ENCODE data around the gene CHST8. TPM values are rescaled to one million over a fixed set of nuclear protein-coding genes. Genes with fewer than 3 reads are reported as not detected.

CHST8 gene
- total and polyA plus RNA-seq, 2 of the 13 experiments (the other 11 are each of a cell fraction or from before 2014, with no cell fraction given) = not detected

GRCh38 chr19:33785795-33786194, 164.0 kb downstream of the CHST8 start:
- no peak overlapping the region for H2AFZ ChIP-seq (ENCODE audit: low read length)
- CTCF ChIA-PET (ENCODE audit: low intra/inter-chr PET ratio, low total read pairs) = no interaction called here
- POLR2A ChIA-PET = no interaction called here
- H3K9ac ChIP-seq (ENCODE audit: insufficient read depth, low read depth, low read length) = no peak overlapping the region
- H3K4me2 ChIP-seq (ENCODE audit: low read depth, low read length) = no peak overlapping the region
- BruUV-seq (replicated peaks) = no TSS peak
- intact Hi-C loops (cut with micrococcal nuclease; ENCODE audit: unreplicated experiment) = no loop called here
- 25% methylated on average over 4 of the region's 6 CpGs for WGBS (ENCODE audit: low lambda C conversion rate)
- ATAC-seq (no peak), FAIRE-seq (no peak), DNase-seq (ENCODE audit: low spot score) (no peak)
- no peaks in the 10 kb centered on the region for H4K20me1 ChIP-seq (ENCODE audit: insufficient read depth, low read length)
- H3K4me1 ChIP-seq (ENCODE audit: insufficient read depth, low read length) = no peaks in the 10 kb centered on the region
- TF ChIP-seq, protein P1, sequence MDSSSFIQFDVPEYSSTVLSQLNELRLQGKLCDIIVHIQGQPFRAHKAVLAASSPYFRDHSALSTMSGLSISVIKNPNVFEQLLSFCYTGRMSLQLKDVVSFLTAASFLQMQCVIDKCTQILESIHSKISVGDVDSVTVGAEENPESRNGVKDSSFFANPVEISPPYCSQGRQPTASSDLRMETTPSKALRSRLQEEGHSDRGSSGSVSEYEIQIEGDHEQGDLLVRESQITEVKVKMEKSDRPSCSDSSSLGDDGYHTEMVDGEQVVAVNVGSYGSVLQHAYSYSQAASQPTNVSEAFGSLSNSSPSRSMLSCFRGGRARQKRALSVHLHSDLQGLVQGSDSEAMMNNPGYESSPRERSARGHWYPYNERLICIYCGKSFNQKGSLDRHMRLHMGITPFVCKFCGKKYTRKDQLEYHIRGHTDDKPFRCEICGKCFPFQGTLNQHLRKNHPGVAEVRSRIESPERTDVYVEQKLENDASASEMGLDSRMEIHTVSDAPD (CRISPR knock-in tag; IDR thresholded peaks at IDR 0.05) = no peak
- TF ChIP-seq CHD4 (IDR thresholded peaks at IDR 0.05; ENCODE audit: borderline replicate concordance, low read length) = no peak
- no peak for TF ChIP-seq KLF6 (CRISPR knock-in tag; IDR thresholded peaks at IDR 0.05)
- H3K27me3 ChIP-seq (ENCODE audit: control insufficient read depth in 1 of 2, insufficient read depth in 2 of 2, low read length in 2 of 2) = peaks cover 6 to 59% of the 10 kb centered on the region in 2 experiments; a peak in 4 of 5 replicates
- no peak overlapping the region for H3K4me3 ChIP-seq (replicated peaks in 1 of 3; ENCODE audit: insufficient read depth in 1 of 3, low read depth in 2 of 3, low read length in 3 of 3)
- in situ Hi-C loops (cut with HindIII; ENCODE audit: extremely low pct_ligation_motif_present, low pct_unique_long_range_greater_than_20kb) = no loop called here
- H3K36me3 ChIP-seq (replicated peaks in 1 of 2; ENCODE audit: control insufficient read depth in 1 of 2, insufficient read depth in 2 of 2, low read length in 2 of 2) = no peaks in the 10 kb centered on the region
- no peaks in the 10 kb centered on the region for H3K9me3 ChIP-seq (ENCODE audit: low read length)
- H3K27ac ChIP-seq (ENCODE audit: extremely low read length, insufficient read depth, low read length) = no peak overlapping the region
- no peaks in the 10 kb centered on the region for H3K79me2 ChIP-seq (ENCODE audit: insufficient read depth, low read length)

DNA sequence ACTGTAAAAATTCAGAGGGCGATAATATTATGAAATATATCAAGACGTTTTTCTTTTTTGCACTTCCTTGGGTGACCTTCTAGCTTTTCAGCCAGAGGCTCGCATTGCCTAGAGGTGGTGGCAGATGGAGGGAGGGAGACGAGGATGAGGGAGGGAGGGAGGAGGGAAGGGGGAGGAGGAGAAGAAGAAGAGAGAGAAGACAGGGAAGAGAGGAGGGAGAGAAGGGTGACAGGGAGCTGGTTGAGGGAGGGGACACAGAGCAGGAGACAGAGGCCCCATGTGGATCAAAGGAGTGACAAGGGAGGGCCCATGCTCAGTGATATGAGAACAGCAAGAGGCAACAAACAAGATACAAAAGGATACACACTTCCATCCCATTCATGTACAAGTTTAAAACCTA, 166.9 kb downstream of the CHST8 start:
- TF ChIP-seq MAF1 (CRISPR knock-in tag; IDR thresholded peaks at IDR 0.05; ENCODE audit: borderline replicate concordance) = no peak
- TF ChIP-seq, protein P2, sequence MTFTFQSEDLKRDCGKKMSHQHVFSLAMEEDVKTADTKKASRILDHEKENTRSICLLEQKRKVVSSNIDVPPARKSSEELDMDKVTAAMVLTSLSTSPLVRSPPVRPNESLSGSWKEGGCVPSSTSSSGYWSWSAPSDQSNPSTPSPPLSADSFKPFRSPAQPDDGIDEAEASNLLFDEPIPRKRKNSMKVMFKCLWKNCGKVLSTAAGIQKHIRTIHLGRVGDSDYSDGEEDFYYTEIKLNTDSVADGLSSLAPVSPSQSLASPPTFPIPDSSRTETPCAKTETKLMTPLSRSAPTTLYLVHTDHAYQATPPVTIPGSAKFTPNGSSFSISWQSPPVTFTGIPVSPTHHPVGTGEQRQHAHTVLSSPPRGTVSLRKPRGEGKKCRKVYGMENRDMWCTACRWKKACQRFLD (CRISPR knock-in tag; IDR thresholded peaks at IDR 0.05; ENCODE audit: borderline replicate concordance) = no peak
- TF ChIP-seq NFE2 (CRISPR knock-in tag; IDR thresholded peaks at IDR 0.05) = no peak
- TF ChIP-seq, protein P3, sequence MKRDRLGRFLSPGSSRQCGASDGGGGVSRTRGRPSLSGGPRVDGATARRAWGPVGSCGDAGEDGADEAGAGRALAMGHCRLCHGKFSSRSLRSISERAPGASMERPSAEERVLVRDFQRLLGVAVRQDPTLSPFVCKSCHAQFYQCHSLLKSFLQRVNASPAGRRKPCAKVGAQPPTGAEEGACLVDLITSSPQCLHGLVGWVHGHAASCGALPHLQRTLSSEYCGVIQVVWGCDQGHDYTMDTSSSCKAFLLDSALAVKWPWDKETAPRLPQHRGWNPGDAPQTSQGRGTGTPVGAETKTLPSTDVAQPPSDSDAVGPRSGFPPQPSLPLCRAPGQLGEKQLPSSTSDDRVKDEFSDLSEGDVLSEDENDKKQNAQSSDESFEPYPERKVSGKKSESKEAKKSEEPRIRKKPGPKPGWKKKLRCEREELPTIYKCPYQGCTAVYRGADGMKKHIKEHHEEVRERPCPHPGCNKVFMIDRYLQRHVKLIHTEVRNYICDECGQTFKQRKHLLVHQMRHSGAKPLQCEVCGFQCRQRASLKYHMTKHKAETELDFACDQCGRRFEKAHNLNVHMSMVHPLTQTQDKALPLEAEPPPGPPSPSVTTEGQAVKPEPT (CRISPR knock-in tag; IDR thresholded peaks at IDR 0.05; ENCODE audit: low read depth) = no peak
- TF ChIP-seq ZSCAN22 (CRISPR knock-in tag; IDR thresholded peaks at IDR 0.05) = no peak
- TF ChIP-seq PCBP2 (optimal IDR thresholded peaks at IDR 0.05; ENCODE audit: low read depth, low read length, poor library complexity, severe bottlenecking) = peak; percentile 35
- TF ChIP-seq ZNF337 (CRISPR knock-in tag; IDR thresholded peaks at IDR 0.05; ENCODE audit: borderline replicate concordance, low read depth) = no peak
- Histone ChIP-seq H3K27ac (ENCODE audit: extremely low read length, insufficient read depth, low read length) (no peak overlapping the region), H3K9ac (ENCODE audit: insufficient read depth, low read depth, low read length) (no peak overlapping the region), H2AFZ (ENCODE audit: low read length) (no peak overlapping the region), H3K79me2 (ENCODE audit: insufficient read depth, low read length) (no peaks in the 10 kb centered on the region), H3K36me3 (replicated peaks in 1 of 2; ENCODE audit: control insufficient read depth in 1 of 2, insufficient read depth in 2 of 2, low read length in 2 of 2) (no peaks in the 10 kb centered on the region), H3K4me1 (ENCODE audit: insufficient read depth, low read length) (no peaks in the 10 kb centered on the region), H3K9me3 (ENCODE audit: low read length) (no peaks in the 10 kb centered on the region), H4K20me1 (ENCODE audit: insufficient read depth, low read length) (no peaks in the 10 kb centered on the region), H3K4me3 (replicated peaks in 1 of 3; ENCODE audit: insufficient read depth in 1 of 3, low read depth in 2 of 3, low read length in 3 of 3) (no peak overlapping the region), H3K4me2 (ENCODE audit: low read depth, low read length) (no peak overlapping the region), H3K27me3 (ENCODE audit: control insufficient read depth in 1 of 2, insufficient read depth in 2 of 2, low read length in 2 of 2) (peaks cover 5 to 55% of the 10 kb centered on the region in 2 experiments; a peak in 4 of 5 replicates)
- DNase-seq (ENCODE audit: low spot score) (no peak), FAIRE-seq (no peak), ATAC-seq (no peak)
- POLR2A ChIA-PET = no interaction called here
- CTCF ChIA-PET (ENCODE audit: low intra/inter-chr PET ratio, low total read pairs) = no interaction called here
- BruUV-seq (replicated peaks) = no TSS peak
- intact Hi-C loops (cut with micrococcal nuclease; ENCODE audit: unreplicated experiment) = no loop called here
- in situ Hi-C loops (cut with HindIII; ENCODE audit: extremely low pct_ligation_motif_present, low pct_unique_long_range_greater_than_20kb) = no loop called here
- WGBS (ENCODE audit: low lambda C conversion rate) = 10% methylated on average over 4 of the region's 4 CpGs

All from HepG2 (cell line).